Activated naive CD4-positive, alpha-beta T cell treated with anti-CD3 and anti-CD28 coated beads, Interleukin-2, amount 50 U/mL, for 16 hours (primary cell): ENCODE results near the gene ARTN.

Experiments
- DNase-seq: peaks from one replicate; pipeline ENCODE4 v3.0.0-alpha.2; 2020

ARTN gene

GRCh38 chr1:43973981-43974442 is 40.4 kb downstream of the ARTN start:
- DNase-seq, result no peak

DNA sequence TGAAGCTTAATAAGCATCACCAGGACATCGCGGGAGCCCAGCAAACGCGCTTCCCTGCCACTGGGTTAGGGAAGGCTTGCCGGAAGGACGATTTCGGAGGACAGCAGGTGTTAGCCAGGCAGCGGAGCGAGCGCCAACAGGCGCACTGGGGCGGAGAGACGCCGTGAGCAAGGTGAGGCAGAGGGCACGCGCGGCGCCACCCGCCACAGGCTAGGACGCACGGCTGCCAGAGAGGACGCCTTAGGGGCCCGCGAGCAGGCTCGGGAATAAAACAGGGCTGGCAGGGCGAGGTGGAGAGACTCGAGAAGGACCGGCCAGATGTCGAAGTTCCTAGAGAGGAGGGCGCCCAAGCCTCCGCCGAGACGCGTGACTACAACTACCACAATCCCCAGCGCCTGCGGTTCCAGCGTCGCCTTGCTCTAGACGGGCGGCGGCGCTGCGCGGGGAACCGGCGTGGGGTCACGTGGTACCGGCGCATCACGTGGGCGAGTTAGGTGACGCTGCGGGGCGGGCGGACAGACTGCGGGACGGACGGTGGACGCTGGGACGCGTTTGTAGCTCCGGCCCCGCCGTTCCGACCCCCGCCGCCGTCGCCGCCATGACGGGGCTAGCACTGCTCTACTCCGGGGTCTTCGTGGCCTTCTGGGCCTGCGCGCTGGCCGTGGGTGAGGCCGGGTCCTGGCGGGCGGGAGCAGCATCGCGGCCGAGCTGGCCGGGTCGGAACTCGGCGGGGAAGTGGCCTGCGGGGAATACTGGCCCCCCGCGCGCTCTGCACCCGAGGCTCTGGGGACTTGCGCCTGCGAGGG is 41.0 kb downstream of the ARTN start, which contains the start of gene ATP6V0B:
ATP6V0B (plus strand) TSS at position 518 of the 806 bp plus-strand sequence; CDS start at position 599, 81 bp downstream.
- peak; percentile 96 for DNase-seq

- no peak for DNase-seq
Measured at GRCh38 chr1:43975249-43975961, 41.8 kb downstream of the ARTN start.

GRCh38 chr1:43976045-43976444 is 42.4 kb downstream of the ARTN start:
- no peak for DNase-seq

DNA sequence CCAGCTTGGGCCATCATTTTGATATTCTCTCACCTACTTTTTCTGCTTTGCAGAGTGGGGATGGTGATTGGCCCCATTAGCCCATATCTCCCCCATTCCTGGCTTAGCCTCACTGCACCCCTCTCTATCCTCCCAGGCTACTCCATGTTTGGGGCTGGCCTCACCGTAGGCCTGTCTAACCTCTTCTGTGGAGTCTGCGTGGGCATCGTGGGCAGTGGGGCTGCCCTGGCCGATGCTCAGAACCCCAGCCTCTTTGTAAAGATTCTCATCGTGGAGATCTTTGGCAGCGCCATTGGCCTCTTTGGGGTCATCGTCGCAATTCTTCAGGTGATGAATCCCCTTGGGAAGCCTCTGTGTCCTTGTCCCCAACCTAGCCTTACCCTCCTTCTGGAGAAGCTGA is 43.3 kb downstream of the ARTN start:
- no peak for DNase-seq

- no peak for DNase-seq
Measured at GRCh38 chr1:43977376-43978263, 44.0 kb downstream of the ARTN start.

DNA sequence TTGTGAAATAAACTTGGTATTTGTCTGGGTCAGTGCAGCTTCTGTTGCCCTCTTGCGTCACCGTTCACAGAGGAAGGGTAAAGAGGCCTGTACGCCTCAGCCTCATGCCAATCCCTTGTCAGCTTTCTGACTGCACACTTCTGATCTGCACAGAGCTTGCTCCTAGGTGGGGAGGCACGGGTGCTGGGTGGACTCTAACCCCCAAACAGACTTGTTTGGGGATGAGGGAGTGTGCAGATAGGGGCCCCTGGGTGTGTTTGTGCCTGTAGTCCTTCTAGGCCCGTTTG is 44.6 kb downstream of the ARTN start:
- no peak for DNase-seq

DNA sequence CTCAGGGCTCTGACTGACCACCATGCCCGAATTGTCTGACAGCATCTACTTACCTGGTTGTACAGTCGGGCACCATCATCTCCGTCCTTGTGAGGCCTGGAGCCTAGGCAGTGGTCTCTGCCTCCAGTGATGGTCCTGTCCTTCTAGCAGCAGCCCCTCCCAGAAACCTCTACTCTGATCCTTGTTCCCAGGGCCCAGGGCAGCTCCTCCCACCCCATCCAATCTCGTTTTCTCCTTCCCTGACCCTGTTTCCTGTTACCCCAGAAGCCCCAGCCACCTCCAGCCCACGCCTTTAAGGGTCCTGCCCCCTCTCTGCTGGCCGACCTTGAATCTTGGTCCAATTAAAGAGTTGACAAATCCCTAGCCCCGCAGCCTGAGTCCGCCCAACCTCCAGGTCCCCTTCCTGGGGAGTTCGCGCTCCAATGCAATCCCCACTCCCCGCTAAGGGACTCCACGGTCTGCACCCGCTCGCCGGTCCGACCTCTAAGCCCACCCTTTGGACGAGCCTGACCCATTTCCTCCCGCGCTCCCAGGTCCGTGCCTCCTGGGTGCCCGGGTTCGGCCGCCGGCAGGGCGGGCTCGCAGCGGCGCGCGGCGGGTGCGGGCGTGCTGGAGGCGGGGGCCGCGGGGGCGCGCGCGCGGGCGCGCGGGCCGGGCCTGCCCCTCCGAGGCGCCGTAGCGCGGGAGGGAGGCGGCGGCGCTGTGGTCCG is 45.1 kb downstream of the ARTN start, which contains the start of gene B4GALT2:
B4GALT2 (plus strand) TSS at position 660 of the 710 bp plus-strand sequence. CDS start 1,951 bp downstream, outside the sequence.
- DNase-seq, result peak; percentile 48

DNA sequence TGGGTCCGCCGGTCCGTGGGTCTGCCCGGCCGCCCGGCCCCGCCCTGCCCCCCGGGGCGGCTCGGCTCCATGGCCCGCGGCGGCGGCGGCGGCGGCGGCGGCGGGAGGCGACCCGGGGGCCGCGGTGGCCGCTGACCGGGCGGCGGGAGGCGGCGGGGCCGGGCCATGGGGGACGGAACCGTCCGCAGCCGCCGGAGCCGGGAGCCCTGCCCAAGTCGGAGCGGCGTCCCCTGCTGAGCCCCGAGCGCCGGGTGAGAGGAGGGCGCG is 45.6 kb downstream of the ARTN start:
- DNase-seq, result no peak

GRCh38 chr1:43979528-43980254 is 46.1 kb downstream of the ARTN start:
- DNase-seq, result no peak

DNA sequence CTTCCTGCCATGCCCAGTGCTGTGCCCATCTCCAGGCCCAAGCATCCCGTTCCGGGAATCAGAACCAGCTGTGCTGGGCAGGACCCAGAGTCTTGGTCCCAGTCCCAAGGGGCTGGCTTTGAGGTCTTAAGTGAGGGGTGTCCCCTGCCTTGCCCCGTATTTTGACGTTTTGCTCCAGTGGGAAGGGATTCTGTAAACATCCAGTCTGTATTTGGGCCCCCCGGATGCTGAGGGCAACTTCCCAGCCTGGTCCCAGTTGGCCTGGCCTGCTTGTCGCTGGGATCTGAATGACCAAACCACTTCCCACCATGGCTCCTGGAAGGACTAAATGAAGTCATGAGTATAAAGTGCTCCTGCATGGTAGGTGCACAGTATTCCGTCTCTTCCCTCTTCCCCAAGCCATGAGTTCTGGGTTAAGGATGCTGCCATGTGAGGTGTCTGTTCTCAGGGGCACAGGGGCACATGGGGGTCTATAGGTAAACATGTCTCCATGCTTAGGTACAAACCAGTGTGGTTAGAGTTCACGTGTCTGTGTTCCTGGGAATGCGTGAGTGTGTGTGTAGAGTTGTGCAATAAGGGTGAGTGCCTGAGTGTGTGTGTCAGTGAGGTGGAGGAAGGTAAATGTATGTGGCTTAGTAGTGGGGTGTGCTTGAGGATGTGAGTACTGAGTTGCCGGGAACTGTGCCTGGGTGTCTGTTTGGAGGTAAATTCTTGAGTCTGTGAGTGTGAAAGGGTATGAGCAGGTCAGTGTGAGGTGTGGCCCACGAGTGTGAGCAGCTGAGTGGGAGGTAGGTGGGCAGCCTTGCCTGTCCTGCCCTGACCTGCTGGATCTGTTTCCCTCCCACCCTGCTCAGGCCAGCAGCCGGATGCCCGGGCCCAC is 46.9 kb downstream of the ARTN start:
- no peak for DNase-seq

- DNase-seq, result no peak
Measured at GRCh38 chr1:43981135-43981491, 47.5 kb downstream of the ARTN start.

DNA sequence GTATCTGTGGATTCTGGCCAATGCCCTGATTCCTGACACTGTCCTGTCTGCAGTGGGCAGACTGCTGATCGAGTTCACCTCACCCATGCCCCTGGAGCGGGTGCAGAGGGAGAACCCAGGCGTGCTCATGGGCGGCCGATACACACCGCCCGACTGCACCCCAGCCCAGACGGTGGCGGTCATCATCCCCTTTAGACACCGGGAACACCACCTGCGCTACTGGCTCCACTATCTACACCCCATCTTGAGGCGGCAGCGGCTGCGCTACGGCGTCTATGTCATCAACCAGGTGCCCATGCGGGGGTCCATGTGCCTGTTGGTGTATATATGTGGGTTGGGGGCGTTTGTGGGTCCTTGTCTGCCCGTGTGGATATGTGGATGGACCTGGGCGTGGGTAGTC is 48.0 kb downstream of the ARTN start:
- DNase-seq, result no peak

GRCh38 chr1:43982241-43982640 is 48.6 kb downstream of the ARTN start:
- no peak for DNase-seq

GRCh38 chr1:43982808-43983207 is 49.2 kb downstream of the ARTN start:
- DNase-seq, result no peak

GRCh38 chr1:43983253-43983899 is 49.8 kb downstream of the ARTN start:
- no peak for DNase-seq

DNA sequence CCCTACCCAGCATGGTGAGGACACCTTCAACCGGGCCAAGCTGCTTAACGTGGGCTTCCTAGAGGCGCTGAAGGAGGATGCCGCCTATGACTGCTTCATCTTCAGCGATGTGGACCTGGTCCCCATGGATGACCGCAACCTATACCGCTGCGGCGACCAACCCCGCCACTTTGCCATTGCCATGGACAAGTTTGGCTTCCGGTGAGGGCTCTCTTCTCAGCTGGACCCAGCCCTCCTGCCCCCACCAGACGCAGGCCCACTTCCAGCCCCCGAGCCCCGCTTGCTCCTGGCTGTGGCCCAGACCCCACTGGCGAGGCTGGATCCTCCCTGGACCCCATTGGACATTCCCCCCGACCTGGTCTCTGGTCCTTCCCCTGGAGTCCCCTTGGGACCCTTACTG is 51.3 kb downstream of the ARTN start:
- no peak for DNase-seq

GRCh38 chr1:43985984-43986595 is 52.5 kb downstream of the ARTN start:
- no peak for DNase-seq

DNA sequence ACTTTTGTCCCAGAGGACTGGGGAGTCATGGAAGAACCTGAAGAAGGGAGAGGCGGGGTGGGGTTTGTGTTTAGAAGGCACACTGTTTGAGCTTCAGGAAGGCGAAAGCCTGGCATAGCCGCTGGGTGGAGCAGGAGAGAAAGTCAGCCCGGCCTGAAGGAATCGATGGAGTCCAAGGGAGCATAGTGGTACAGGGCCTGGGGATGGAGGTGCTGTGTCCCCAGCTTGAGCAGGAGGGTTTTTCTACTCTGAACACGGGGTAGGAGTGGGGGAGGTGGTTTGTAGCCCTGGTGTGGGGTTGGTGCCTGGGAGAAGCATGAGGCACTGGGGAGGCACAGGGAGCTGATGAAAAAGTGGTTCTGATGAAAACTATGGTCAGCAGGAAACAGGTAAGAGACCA is 53.1 kb downstream of the ARTN start:
- no peak for DNase-seq
